ENCODE measurements around the gene USP5. TPM values are rescaled to one million over a fixed set of nuclear protein-coding genes. Genes with fewer than 3 reads are reported as not detected.

USP5 gene
- total RNA-seq, 1 experiment from 2014 or later = 175 TPM

- RAD21 ChIA-PET (ENCODE audit: low non-redundant PET in 1 of 2, low total read pairs in 2 of 2, uncharacterized antibody in 2 of 2, unreplicated experiment in 2 of 2) = no interaction called here
- H3K9ac ChIP-seq (ENCODE audit: low read length) = peak within 1 kb of the TSS; percentile 48
These were observed 30.1 kb upstream of the USP5 start, which contains the start of gene GPR162 for GRCh38 chr12:6821591-6822425. TSS of gene GPR162 (plus strand) at chr12:6821821. CDS start at chr12:6823899, 2,078 bp downstream.

More at GRCh38 chr12:6821591-6822425, 30.1 kb upstream of the USP5 start, which contains the start of gene GPR162:
- Histone ChIP-seq H3K9me3 (ENCODE audit: control insufficient read depth in 1 of 2, insufficient read depth in 1 of 2, low read depth in 1 of 2, low read length in 2 of 2) (no peaks in the 10 kb centered on the region), H3K27me3 (ENCODE audit: insufficient read depth, low read length) (peaks cover 6% of the 10 kb centered on the region; the same call in 1 of the 2 replicates), H3K4me2 (ENCODE audit: low read length) (peak within 1 kb of the TSS; percentile 83), H4K20me1 (ENCODE audit: insufficient read depth) (no peaks in the 10 kb centered on the region), H3K36me3 (ENCODE audit: control insufficient read depth in 1 of 2, insufficient read depth in 2 of 2, low read length in 2 of 2) (no peaks in the 10 kb centered on the region), H2AFZ (ENCODE audit: low read depth, low read length, poor library complexity, severe bottlenecking) (no peak within 1 kb of the TSS), H3K27ac (ENCODE audit: low read depth, low read length) (peak within 1 kb of the TSS; percentile 18; the same call in 1 of the 2 replicates), H3K79me2 (ENCODE audit: insufficient read depth, low read length) (no peaks in the 10 kb centered on the region; the same call in 1 of the 2 replicates), H3K9me2 (ENCODE audit: insufficient read depth) (no peaks in the 10 kb centered on the region), H3K4me3 (replicated peaks in 1 of 2; ENCODE audit: low read depth in 1 of 2, low read length in 2 of 2) (peak within 1 kb of the TSS; percentile 43 to 50), H3K4me1 (ENCODE audit: control insufficient read depth in 1 of 2, insufficient read depth in 2 of 2, low read length in 2 of 2) (peaks cover 14 to 35% of the 10 kb centered on the region in 2 experiments)
- ChIA-PET CTCF (interaction anchor here (0.9 to 2.3 kb wide), 4 partner anchors 13 to 68 kb away, joined by 3 to 10 read pairs (median 6); partner anchors contain the start of gene MLF2), POLR2A (interaction anchor here (0.8 to 1.4 kb wide), 2 partner anchors 56 to 68 kb away, joined by 4 to 10 read pairs; partner anchors contain the start of gene PTMS)
- no TSS peak for BruUV-seq (replicated peaks)
- peak; percentile 66 for ATAC-seq
- TF ChIP-seq CTCF (IDR thresholded peaks at IDR 0.05 in 2 of 3, conservative IDR thresholded peaks at IDR 0.05 in 1 of 3; ENCODE audit: borderline replicate concordance in 1 of 3, insufficient read depth in 1 of 3, low read depth in 2 of 3, low read length in 2 of 3) (no peak), ELF1 (IDR thresholded peaks at IDR 0.05; ENCODE audit: borderline replicate concordance, low read depth) (no peak), POLR2AphosphoS5 (IDR thresholded peaks at IDR 0.05; ENCODE audit: low read depth, low read length) (peak; percentile 56; the same call in 1 of the 2 replicates), POLR2A (IDR thresholded peaks at IDR 0.05; ENCODE audit: borderline replicate concordance, extremely low read depth, insufficient read depth, insufficient read length) (peak; percentile 24), SIN3A (IDR thresholded peaks at IDR 0.05; ENCODE audit: low read depth) (no peak), CBX3 (IDR thresholded peaks at IDR 0.05; ENCODE audit: low read depth) (no peak), TCF7L2 (IDR thresholded peaks at IDR 0.05; ENCODE audit: borderline replicate concordance, extremely low read depth, insufficient read depth, insufficient read length) (peak; percentile 22)
- intact Hi-C loops (cut with micrococcal nuclease) = no loop called here
- no peak for DNase-seq (ENCODE audit: low read depth, low spot score)
